Measurements from ENCODE around the gene RERE.

Gene RERE

GRCh38 chr1:8361198-8361849, 456.1 kb downstream of the RERE start:
- H3K9me3 ChIP-seq (ENCODE audit: control insufficient read depth in 5 of 5, low read length in 5 of 5): no peaks in the 10 kb centered on the region
- H3K27ac ChIP-seq (ENCODE audit: low read depth, low read length): no peak overlapping the region
- peaks cover 2 to 95% (median 91%) of the 10 kb centered on the region in 5 donors for H3K36me3 ChIP-seq (ENCODE audit: control insufficient read depth in 5 of 5, insufficient read depth in 5 of 5, low read length in 5 of 5)
- H3K27me3 ChIP-seq (ENCODE audit: control insufficient read depth in 5 of 5, insufficient read depth in 4 of 5, low read length in 5 of 5): no peaks in the 10 kb centered on the region
- peaks cover 2 to 27% (median 24%) of the 10 kb centered on the region in 5 donors for H3K4me1 ChIP-seq (ENCODE audit: control insufficient read depth in 5 of 5, insufficient read depth in 5 of 5, low read length in 5 of 5)
- no peak overlapping the region for H3K9ac ChIP-seq (ENCODE audit: low read length in 5 of 5)
- H3K4me3 ChIP-seq (ENCODE audit: low read depth in 1 of 5, low read length in 5 of 5): no peak overlapping the region

- no peaks in the 10 kb centered on the region for H3K27me3 ChIP-seq (ENCODE audit: control insufficient read depth in 5 of 5, insufficient read depth in 4 of 5, low read length in 5 of 5)
- H3K27ac ChIP-seq (ENCODE audit: low read depth, low read length): no peak overlapping the region
- H3K36me3 ChIP-seq (ENCODE audit: control insufficient read depth in 5 of 5, insufficient read depth in 5 of 5, low read length in 5 of 5): peaks cover 2 to 95% (median 91%) of the 10 kb centered on the region in 5 donors
- peaks cover 2 to 30% (median 24%) of the 10 kb centered on the region in 5 donors for H3K4me1 ChIP-seq (ENCODE audit: control insufficient read depth in 5 of 5, insufficient read depth in 5 of 5, low read length in 5 of 5)
- no peak overlapping the region for H3K4me3 ChIP-seq (ENCODE audit: low read depth in 1 of 5, low read length in 5 of 5)
- H3K9me3 ChIP-seq (ENCODE audit: control insufficient read depth in 5 of 5, low read length in 5 of 5): no peaks in the 10 kb centered on the region
- H3K9ac ChIP-seq (ENCODE audit: low read length in 5 of 5): no peak overlapping the region
Measured at GRCh38 chr1:8360493-8361197, 456.8 kb downstream of the RERE start.

- H3K36me3 ChIP-seq (ENCODE audit: control insufficient read depth in 5 of 5, insufficient read depth in 5 of 5, low read length in 5 of 5): peaks cover 0 to 95% (median 92%) of the 10 kb centered on the region in 5 donors
- peaks cover 2 to 31% (median 26%) of the 10 kb centered on the region in 5 donors for H3K4me1 ChIP-seq (ENCODE audit: control insufficient read depth in 5 of 5, insufficient read depth in 5 of 5, low read length in 5 of 5)
- no peaks in the 10 kb centered on the region for H3K9me3 ChIP-seq (ENCODE audit: control insufficient read depth in 5 of 5, low read length in 5 of 5)
- no peak overlapping the region for H3K9ac ChIP-seq (ENCODE audit: low read length in 5 of 5)
- H3K4me3 ChIP-seq (ENCODE audit: low read depth in 1 of 5, low read length in 5 of 5): no peak overlapping the region
- no peaks in the 10 kb centered on the region for H3K27me3 ChIP-seq (ENCODE audit: control insufficient read depth in 5 of 5, insufficient read depth in 4 of 5, low read length in 5 of 5)
- no peak overlapping the region for H3K27ac ChIP-seq (ENCODE audit: low read depth, low read length)
Measured at GRCh38 chr1:8359617-8360481, 457.6 kb downstream of the RERE start.

- Histone ChIP-seq H3K36me3 (ENCODE audit: control insufficient read depth in 5 of 5, insufficient read depth in 5 of 5, low read length in 5 of 5) (peaks cover 0 to 95% (median 90%) of the 10 kb centered on the region in 5 donors), H3K27ac (ENCODE audit: low read depth, low read length) (no peak overlapping the region), H3K27me3 (ENCODE audit: control insufficient read depth in 5 of 5, insufficient read depth in 4 of 5, low read length in 5 of 5) (no peaks in the 10 kb centered on the region), H3K4me1 (ENCODE audit: control insufficient read depth in 5 of 5, insufficient read depth in 5 of 5, low read length in 5 of 5) (peaks cover 2 to 25% (median 23%) of the 10 kb centered on the region in 5 donors), H3K4me3 (ENCODE audit: low read depth in 1 of 5, low read length in 5 of 5) (no peak overlapping the region), H3K9ac (ENCODE audit: low read length in 5 of 5) (no peak overlapping the region), H3K9me3 (ENCODE audit: control insufficient read depth in 5 of 5, low read length in 5 of 5) (no peaks in the 10 kb centered on the region)
Measured at GRCh38 chr1:8358897-8359616, 458.4 kb downstream of the RERE start.

GRCh38 chr1:8358241-8358896, 459.1 kb downstream of the RERE start:
- Histone ChIP-seq H3K36me3 (ENCODE audit: control insufficient read depth in 5 of 5, insufficient read depth in 5 of 5, low read length in 5 of 5) (peaks cover 0 to 96% (median 93%) of the 10 kb centered on the region in 5 donors), H3K4me3 (ENCODE audit: low read depth in 1 of 5, low read length in 5 of 5) (no peak overlapping the region), H3K4me1 (ENCODE audit: control insufficient read depth in 5 of 5, insufficient read depth in 5 of 5, low read length in 5 of 5) (peaks cover 5 to 25% (median 23%) of the 10 kb centered on the region in 5 donors), H3K27me3 (ENCODE audit: control insufficient read depth in 5 of 5, insufficient read depth in 4 of 5, low read length in 5 of 5) (no peaks in the 10 kb centered on the region), H3K9me3 (ENCODE audit: control insufficient read depth in 5 of 5, low read length in 5 of 5) (no peaks in the 10 kb centered on the region), H3K27ac (ENCODE audit: low read depth, low read length) (no peak overlapping the region), H3K9ac (ENCODE audit: low read length in 5 of 5) (no peak overlapping the region)

- no peaks in the 10 kb centered on the region for H3K27me3 ChIP-seq (ENCODE audit: control insufficient read depth in 5 of 5, insufficient read depth in 4 of 5, low read length in 5 of 5)
- no peak overlapping the region for H3K27ac ChIP-seq (ENCODE audit: low read depth, low read length)
- peaks cover 5 to 25% (median 23%) of the 10 kb centered on the region in 5 donors for H3K4me1 ChIP-seq (ENCODE audit: control insufficient read depth in 5 of 5, insufficient read depth in 5 of 5, low read length in 5 of 5)
- no peaks in the 10 kb centered on the region for H3K9me3 ChIP-seq (ENCODE audit: control insufficient read depth in 5 of 5, low read length in 5 of 5)
- no peak overlapping the region for H3K9ac ChIP-seq (ENCODE audit: low read length in 5 of 5)
- peaks cover 0 to 91% (median 86%) of the 10 kb centered on the region in 5 donors for H3K36me3 ChIP-seq (ENCODE audit: control insufficient read depth in 5 of 5, insufficient read depth in 5 of 5, low read length in 5 of 5)
- no peak overlapping the region for H3K4me3 ChIP-seq (ENCODE audit: low read depth in 1 of 5, low read length in 5 of 5)
Measured at GRCh38 chr1:8357329-8358101, 459.9 kb downstream of the RERE start.

- H3K9ac ChIP-seq (ENCODE audit: low read length in 5 of 5): no peak overlapping the region
- H3K27ac ChIP-seq (ENCODE audit: low read depth, low read length): no peak overlapping the region
Measured at GRCh38 chr1:8356256-8357209, 460.9 kb downstream of the RERE start.

More at GRCh38 chr1:8356256-8357209, 460.9 kb downstream of the RERE start:
- Histone ChIP-seq H3K4me1 (ENCODE audit: control insufficient read depth in 5 of 5, insufficient read depth in 5 of 5, low read length in 5 of 5) (peaks cover 5 to 31% (median 28%) of the 10 kb centered on the region in 5 donors), H3K9me3 (ENCODE audit: control insufficient read depth in 5 of 5, low read length in 5 of 5) (no peaks in the 10 kb centered on the region), H3K27me3 (ENCODE audit: control insufficient read depth in 5 of 5, insufficient read depth in 4 of 5, low read length in 5 of 5) (no peaks in the 10 kb centered on the region), H3K4me3 (ENCODE audit: low read depth in 1 of 5, low read length in 5 of 5) (no peak overlapping the region), H3K36me3 (ENCODE audit: control insufficient read depth in 5 of 5, insufficient read depth in 5 of 5, low read length in 5 of 5) (peaks cover 0 to 82% (median 77%) of the 10 kb centered on the region in 5 donors)
